ENCODE results near the gene FADS3. TPM values are rescaled to one million over a fixed set of nuclear protein-coding genes. Genes with fewer than 3 reads are reported as not detected.

Gene FADS3
- total and polyA plus RNA-seq, 2 donors (not counting 1 experiment from before 2014, with no cell fraction given), result 225 to 256 TPM

- Histone ChIP-seq H3K79me2 (ENCODE audit: control insufficient read depth, insufficient read depth, low read length) (no peaks in the 10 kb centered on the region), H3K9me3 (ENCODE audit: control extremely low read depth in 1 of 3, control insufficient read depth in 2 of 3, insufficient read depth in 1 of 3, low read length in 2 of 3) (no peaks in the 10 kb centered on the region), H3K27me3 (replicated peaks in 1 of 4; ENCODE audit: control extremely low read depth in 1 of 4, control insufficient read depth in 3 of 4, insufficient read depth in 4 of 4, low read length in 3 of 4) (peaks cover 0 to 2% (median 0%) of the 10 kb centered on the region in 4 experiments), H2AFZ (ENCODE audit: insufficient read depth, low read depth, low read length, poor library complexity, severe bottlenecking) (no peak overlapping the region), H3K4me1 (ENCODE audit: control insufficient read depth in 2 of 2, insufficient read depth in 2 of 2, low read length in 2 of 2) (no peaks in the 10 kb centered on the region), H4K20me1 (ENCODE audit: control insufficient read depth, insufficient read depth, low read length, poor library complexity, severe bottlenecking) (no peaks in the 10 kb centered on the region), H3K4me3 (ENCODE audit: control extremely low read depth in 1 of 5, extremely low read depth in 1 of 5, insufficient read depth in 1 of 5, low read depth in 2 of 5, low read length in 4 of 5) (no peak overlapping the region), H3K9ac (ENCODE audit: low read length) (no peak overlapping the region), H3K36me3 (replicated peaks in 1 of 2; ENCODE audit: control extremely low read depth in 1 of 2, control insufficient read depth in 1 of 2, extremely low read depth in 1 of 2, insufficient read depth in 2 of 2, low read length in 1 of 2) (no peaks in the 10 kb centered on the region), H3K27ac (ENCODE audit: low read length in 2 of 2) (no peak overlapping the region), H3K4me2 (replicated peaks; ENCODE audit: low read depth, low read length, poor library complexity, severe bottlenecking) (no peak overlapping the region)
- Mint-ChIP-seq H3K4me3 (no peak overlapping the region), H3K27me3 (no peaks in the 10 kb centered on the region), H3K27ac (no peak overlapping the region), H3K9me3 (ENCODE audit: insufficient read depth) (no peaks in the 10 kb centered on the region), H3K4me1 (no peaks in the 10 kb centered on the region)
- ChIA-PET POLR2A (no interaction called here), CTCF (interaction anchor here (1.0 to 1.6 kb wide), 2 partner anchors 259 to 332 kb away, joined by 3 to 6 read pairs; no protein-coding TSS in a partner anchor)
- no peak for TF ChIP-seq EZH2 (IDR thresholded peaks at IDR 0.05; ENCODE audit: borderline replicate concordance, insufficient read depth, low read depth, low read length, poor library complexity, severe bottlenecking)
- TF ChIP-seq, protein P1, sequence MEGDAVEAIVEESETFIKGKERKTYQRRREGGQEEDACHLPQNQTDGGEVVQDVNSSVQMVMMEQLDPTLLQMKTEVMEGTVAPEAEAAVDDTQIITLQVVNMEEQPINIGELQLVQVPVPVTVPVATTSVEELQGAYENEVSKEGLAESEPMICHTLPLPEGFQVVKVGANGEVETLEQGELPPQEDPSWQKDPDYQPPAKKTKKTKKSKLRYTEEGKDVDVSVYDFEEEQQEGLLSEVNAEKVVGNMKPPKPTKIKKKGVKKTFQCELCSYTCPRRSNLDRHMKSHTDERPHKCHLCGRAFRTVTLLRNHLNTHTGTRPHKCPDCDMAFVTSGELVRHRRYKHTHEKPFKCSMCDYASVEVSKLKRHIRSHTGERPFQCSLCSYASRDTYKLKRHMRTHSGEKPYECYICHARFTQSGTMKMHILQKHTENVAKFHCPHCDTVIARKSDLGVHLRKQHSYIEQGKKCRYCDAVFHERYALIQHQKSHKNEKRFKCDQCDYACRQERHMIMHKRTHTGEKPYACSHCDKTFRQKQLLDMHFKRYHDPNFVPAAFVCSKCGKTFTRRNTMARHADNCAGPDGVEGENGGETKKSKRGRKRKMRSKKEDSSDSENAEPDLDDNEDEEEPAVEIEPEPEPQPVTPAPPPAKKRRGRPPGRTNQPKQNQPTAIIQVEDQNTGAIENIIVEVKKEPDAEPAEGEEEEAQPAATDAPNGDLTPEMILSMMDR (IDR thresholded peaks at IDR 0.05), result no peak
- WGBS (ENCODE audit: insufficient coverage), result 93% methylated on average over 7 of the region's 9 CpGs
- intact Hi-C loops (cut with micrococcal nuclease), result no loop called here
- DNase-seq (no peak), ATAC-seq (ENCODE audit: low read depth) (no peak)
Measured at GRCh38 chr11:61848631-61849030, 42.7 kb downstream of the FADS3 start.

DNA sequence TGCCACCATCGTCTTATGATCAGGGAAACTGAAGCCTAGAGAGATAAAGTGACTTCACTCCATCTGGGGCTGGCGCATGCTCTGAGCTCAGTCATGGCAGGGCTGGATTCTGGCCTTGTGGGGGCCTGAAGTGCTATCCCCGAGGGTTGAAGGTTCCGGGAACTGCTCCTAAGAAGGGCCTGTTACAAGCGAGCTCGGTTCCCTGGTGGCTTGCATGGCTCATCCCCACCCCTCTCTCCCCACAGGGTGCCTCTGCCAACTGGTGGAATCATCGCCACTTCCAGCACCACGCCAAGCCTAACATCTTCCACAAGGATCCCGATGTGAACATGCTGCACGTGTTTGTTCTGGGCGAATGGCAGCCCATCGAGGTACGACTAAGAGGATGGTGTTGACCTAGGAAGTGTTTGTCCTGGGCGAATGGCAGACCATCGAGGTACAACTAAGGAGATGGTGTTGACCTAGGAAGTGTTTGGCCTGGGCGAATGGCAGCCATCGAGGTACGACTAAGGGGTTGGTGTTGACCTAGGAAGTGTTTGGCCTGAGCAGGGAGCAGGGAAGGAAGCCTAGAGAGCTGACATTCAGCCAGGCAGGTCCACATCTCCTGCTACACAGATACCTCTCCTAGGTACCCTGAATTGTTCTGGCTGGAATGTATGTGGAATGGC, 43.3 kb downstream of the FADS3 start:
- Mint-ChIP-seq H3K27me3 (no peaks in the 10 kb centered on the region), H3K9me3 (ENCODE audit: insufficient read depth) (no peaks in the 10 kb centered on the region), H3K4me1 (no peaks in the 10 kb centered on the region), H3K4me3 (no peak overlapping the region), H3K27ac (no peak overlapping the region)
- Histone ChIP-seq H3K27ac (ENCODE audit: low read length in 2 of 2) (no peak overlapping the region), H3K36me3 (replicated peaks in 1 of 2; ENCODE audit: control extremely low read depth in 1 of 2, control insufficient read depth in 1 of 2, extremely low read depth in 1 of 2, insufficient read depth in 2 of 2, low read length in 1 of 2) (no peaks in the 10 kb centered on the region), H2AFZ (ENCODE audit: insufficient read depth, low read depth, low read length, poor library complexity, severe bottlenecking) (no peak overlapping the region), H3K4me3 (ENCODE audit: control extremely low read depth in 1 of 5, extremely low read depth in 1 of 5, insufficient read depth in 1 of 5, low read depth in 2 of 5, low read length in 4 of 5) (no peak overlapping the region), H4K20me1 (ENCODE audit: control insufficient read depth, insufficient read depth, low read length, poor library complexity, severe bottlenecking) (no peaks in the 10 kb centered on the region), H3K9ac (ENCODE audit: low read length) (no peak overlapping the region), H3K9me3 (ENCODE audit: control extremely low read depth in 1 of 3, control insufficient read depth in 2 of 3, insufficient read depth in 1 of 3, low read length in 2 of 3) (no peaks in the 10 kb centered on the region), H3K27me3 (replicated peaks in 1 of 4; ENCODE audit: control extremely low read depth in 1 of 4, control insufficient read depth in 3 of 4, insufficient read depth in 4 of 4, low read length in 3 of 4) (peaks cover 0 to 2% (median 0%) of the 10 kb centered on the region in 4 experiments), H3K4me2 (replicated peaks; ENCODE audit: low read depth, low read length, poor library complexity, severe bottlenecking) (no peak overlapping the region), H3K79me2 (ENCODE audit: control insufficient read depth, insufficient read depth, low read length) (no peaks in the 10 kb centered on the region), H3K4me1 (ENCODE audit: control insufficient read depth in 2 of 2, insufficient read depth in 2 of 2, low read length in 2 of 2) (no peaks in the 10 kb centered on the region)
- 97% methylated on average over 15 of the region's 18 CpGs for WGBS (ENCODE audit: insufficient coverage)
- ChIA-PET POLR2A (no interaction called here), CTCF (interaction anchor here (1.6 kb wide), 1 partner anchor 260 kb away, joined by 6 read pairs; no protein-coding TSS in a partner anchor)
- intact Hi-C loops (cut with micrococcal nuclease), result no loop called here
- no peak for ATAC-seq (ENCODE audit: low read depth)
- no peak for DNase-seq
- TF ChIP-seq, protein P1 (IDR thresholded peaks at IDR 0.05), result no peak
- no peak for TF ChIP-seq EZH2 (IDR thresholded peaks at IDR 0.05; ENCODE audit: borderline replicate concordance, insufficient read depth, low read depth, low read length, poor library complexity, severe bottlenecking)
